NCI-H226 (cell line): ENCODE measurements around the gene GARNL3.

Experiments used
- DNase-seq: peaks from one replicate; pipeline ENCODE4 v3.0.0-alpha.2; 2015

The GARNL3 gene

DNA sequence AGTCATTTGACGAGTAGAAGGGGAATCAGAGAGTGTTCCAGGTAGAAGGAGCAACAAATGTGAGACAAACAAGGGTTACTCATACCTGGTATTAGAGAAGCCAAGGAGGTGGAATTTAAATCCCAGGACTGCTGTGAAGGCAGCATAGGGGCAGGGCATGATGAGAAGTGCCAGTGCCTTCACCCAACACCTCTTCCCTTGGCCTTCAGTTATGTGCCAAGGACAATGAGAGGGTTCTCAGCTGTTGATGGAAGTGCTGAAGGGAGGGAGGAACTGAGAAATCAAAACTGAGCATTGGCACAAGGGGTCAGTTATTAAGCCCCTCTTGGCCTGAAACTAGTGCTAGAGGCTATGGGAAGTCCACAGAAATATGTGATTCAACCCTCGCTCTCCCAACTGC is 50.3 kb downstream of the GARNL3 start:
- no peak for DNase-seq

DNA sequence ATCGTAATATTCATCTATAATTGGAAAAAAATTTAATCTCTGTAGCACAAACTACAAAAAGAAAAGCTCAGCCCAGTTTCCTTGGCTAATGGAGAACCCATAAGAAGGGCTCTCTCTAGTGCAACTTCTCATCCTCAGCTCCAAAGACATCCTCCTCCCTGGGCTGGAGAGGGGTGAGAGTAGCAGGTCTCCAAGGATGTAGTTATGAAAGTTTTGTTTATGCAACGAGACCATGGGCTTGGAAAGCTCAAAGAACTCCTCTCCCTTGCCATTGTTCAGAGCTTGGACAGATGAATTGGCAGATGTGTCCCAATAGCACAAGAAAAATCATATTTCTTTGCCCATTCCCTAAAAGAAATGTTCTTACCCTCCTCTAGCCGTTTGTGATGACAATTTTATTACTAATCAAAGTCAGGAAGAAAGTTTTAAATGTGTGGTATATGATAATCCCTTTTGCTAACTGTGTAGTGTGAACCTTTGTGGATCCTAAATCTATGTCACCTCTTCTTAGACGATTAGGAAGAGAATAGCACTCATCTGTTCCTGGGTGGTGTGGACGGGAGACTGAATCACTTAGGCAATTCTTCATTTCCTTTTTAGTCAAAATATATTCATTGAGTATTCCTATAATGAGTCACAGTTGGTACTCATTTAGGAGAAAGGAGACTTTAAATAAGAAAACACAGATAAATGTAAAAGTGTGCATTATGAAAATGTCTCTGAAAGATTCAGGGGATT is 52.2 kb downstream of the GARNL3 start:
- DNase-seq, result no peak

- peak; percentile 58 for DNase-seq
These were observed 54.1 kb downstream of the GARNL3 start for GRCh38 chr9:127318651-127319167.

GRCh38 chr9:127319366-127320114 is 55.0 kb downstream of the GARNL3 start:
- no peak for DNase-seq

- no peak for DNase-seq
These were observed 55.5 kb downstream of the GARNL3 start for GRCh38 chr9:127320115-127320378.

- no peak for DNase-seq
These were observed 58.8 kb downstream of the GARNL3 start for GRCh38 chr9:127323393-127323792.

DNA sequence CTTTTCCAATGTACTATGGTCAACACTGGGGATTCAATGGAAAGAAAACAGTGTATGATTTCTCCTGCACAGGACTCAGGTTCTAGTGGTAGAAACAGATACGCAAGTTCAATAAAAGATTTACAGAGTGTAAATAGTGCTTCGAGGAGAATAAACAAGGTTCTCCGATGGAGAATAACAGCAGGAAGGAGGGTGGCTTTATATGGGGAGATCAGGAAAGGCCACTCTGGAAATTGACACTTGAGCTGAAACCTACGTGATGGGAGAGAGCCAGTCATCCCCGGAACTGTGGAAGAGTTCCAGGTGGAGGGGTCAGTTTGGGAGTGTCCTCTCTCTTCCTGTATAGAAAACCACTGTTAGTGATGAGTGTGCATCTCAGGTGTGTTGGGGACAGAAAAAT is 65.9 kb downstream of the GARNL3 start:
- no peak for DNase-seq

GRCh38 chr9:127333221-127334064 is 68.9 kb downstream of the GARNL3 start:
- no peak for DNase-seq

- no peak for DNase-seq
These were observed 70.2 kb downstream of the GARNL3 start for GRCh38 chr9:127334725-127335124.

DNA sequence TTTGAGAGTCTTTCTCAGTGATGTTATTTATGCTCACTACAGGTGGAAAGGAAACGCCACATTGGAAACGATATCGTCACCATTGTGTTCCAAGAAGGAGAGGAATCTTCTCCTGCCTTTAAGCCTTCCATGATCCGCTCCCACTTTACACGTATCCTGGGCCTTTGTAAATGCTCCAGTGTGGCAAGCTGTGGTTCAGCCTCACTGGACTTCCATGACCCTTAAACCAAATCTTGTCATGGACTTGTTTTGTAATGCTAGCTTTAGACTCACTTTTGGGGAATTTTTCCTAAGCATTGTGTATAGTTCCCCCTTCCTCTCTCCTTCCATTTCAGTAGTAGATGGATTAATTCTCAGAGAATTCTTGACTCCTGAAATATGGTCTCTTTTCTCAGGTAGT is 71.5 kb downstream of the GARNL3 start:
- DNase-seq, result no peak

DNA sequence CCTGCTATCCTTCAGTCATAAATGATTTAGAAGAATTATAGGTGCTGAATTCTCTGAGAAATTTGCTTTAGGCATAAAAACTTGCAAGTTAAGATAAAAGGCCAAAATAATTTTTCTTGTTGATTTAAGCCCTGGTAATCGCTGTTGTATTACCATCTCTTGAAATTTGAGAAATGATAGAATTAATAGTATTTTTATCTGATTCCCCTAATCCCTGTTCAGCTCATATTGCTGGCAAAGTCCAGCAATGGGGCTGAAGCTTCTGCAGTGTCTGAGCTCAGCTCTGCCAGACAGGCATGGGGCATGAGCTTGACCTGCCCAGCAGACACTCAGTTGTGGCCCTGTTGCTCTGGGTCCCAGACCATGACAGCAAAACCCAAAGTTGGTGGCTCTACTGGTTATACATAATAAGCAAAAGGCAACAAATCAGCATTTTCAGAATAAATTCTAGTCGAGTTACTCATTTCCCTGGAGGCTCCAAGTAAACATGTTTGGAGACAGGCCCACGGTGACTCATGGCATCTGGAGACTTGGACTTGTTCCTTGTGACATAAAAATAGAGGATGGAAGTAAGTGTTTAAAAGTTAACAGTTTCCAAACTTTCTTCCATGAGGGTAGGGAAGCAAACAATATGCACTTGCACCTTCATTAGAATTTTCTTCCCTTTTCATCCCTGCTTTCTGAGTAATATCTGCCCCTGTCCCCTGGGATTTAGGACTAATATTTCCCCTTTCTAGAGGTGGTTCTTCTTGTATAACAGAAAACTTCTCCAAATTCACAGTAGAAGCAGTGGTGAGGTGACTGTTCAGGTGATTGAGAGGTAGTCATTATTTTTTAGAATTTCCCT is 72.2 kb downstream of the GARNL3 start:
- DNase-seq, result peak; percentile 72

DNA sequence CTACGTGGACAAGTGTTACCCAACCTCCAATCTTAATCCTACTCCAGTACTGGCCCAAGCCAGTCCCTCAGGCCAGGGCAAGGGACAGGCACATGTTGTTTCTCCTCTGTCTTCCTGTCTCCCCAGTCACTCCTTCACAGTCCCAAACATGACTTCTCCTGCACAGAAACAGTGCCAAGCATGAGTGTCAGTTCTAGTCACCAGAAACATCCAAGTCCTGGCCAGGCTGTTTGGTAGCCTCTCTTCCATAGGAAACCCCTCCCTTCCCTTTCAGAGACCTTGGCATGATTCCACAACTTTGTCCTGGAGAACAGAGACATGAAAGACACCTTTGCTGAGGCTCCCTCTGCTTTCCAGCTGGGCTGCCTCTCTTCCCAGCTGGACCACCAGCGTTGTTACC is 76.1 kb downstream of the GARNL3 start:
- no peak for DNase-seq

DNA sequence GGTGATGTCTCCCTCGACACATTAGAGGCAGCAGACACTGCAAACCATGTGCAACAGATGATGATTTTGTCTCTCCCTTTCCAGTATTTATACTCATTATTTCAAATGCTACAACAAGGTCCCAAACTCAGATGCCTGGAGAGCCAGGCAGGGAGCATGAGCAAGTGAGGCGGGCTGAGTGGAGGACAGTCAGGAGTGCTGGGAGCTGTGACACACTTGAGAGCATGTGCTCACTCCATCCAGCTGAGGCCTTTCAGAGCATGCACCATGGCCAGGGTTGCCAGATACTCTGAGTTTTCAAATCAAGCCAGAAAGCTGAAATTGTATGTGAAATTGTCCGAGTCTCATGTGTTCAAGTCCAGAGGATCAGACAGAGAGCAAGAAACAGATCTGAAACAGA is 76.6 kb downstream of the GARNL3 start:
- DNase-seq, result no peak

GRCh38 chr9:127344368-127345000 is 79.9 kb downstream of the GARNL3 start:
- peak; percentile 6 for DNase-seq

GRCh38 chr9:127345566-127345965 is 81.0 kb downstream of the GARNL3 start:
- no peak for DNase-seq

GRCh38 chr9:127346584-127346983 is 82.0 kb downstream of the GARNL3 start:
- DNase-seq, result no peak

DNA sequence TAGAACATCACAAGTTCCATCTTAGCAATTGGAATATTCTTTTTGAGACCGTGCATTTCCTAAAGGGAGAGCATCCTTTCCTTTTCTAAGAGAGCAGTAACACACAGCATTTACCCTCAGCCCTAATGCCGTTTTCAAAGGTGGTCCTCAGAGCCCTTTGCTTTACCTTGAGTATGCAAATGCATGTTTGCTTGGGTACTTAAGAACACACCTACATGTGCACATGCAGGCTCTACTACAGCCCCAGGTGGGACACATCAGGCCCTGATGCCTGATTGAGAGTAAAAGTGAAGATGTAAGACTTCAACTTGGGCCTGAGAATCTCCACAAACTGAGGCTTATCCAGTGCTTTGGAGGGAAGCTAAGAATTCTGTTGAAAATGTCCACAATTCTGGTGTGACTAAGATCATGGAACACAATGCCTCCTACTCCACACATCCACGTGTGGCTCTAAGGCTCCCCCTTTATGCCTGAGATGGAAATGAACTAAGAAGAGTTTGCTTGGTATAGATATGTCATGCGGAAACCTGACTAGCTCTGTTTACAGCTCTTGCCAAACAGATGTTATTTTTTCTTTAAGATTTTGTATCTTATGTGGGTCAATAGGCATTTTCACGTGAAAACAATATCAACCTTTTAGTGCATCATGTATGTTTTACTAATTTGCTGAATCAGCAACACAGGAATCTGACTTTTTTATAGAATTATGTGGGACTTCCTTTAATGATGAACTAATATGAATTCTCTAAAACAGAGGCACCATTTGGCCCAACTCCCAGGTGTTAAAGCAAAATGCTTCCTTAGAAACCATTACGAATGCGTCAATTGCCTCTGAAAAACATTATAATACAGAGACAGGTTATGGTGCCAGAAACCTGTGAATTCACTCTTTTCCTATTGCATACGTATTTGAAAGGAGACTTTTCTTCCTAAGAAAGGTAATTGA is 83.5 kb downstream of the GARNL3 start:
- peak; percentile 29 for DNase-seq

GRCh38 chr9:127349483-127350113 is 85.0 kb downstream of the GARNL3 start:
- no peak for DNase-seq

GRCh38 chr9:127351182-127352166 is 86.9 kb downstream of the GARNL3 start:
- no peak for DNase-seq
